ENCODE data around the gene TUBA4A.

The TUBA4A gene

GRCh38 chr2:219286436-219287115 is 32.9 kb upstream of the TUBA4A start:
- no peak for DNase-seq

- DNase-seq: no peak
These were observed 32.2 kb upstream of the TUBA4A start for GRCh38 chr2:219285894-219286425.

- no peak for DNase-seq
These were observed 31.6 kb upstream of the TUBA4A start for GRCh38 chr2:219285373-219285735.

- no peak for DNase-seq
These were observed 31.0 kb upstream of the TUBA4A start for GRCh38 chr2:219284501-219285372.

- no peak for DNase-seq
These were observed 29.3 kb upstream of the TUBA4A start for GRCh38 chr2:219282943-219283581.

- DNase-seq: peak; percentile 30
These were observed 28.7 kb upstream of the TUBA4A start for GRCh38 chr2:219282375-219282774.

- no peak for DNase-seq
These were observed 27.9 kb upstream of the TUBA4A start for GRCh38 chr2:219281588-219281987.

GRCh38 chr2:219280651-219281050 is 26.9 kb upstream of the TUBA4A start:
- no peak for DNase-seq

GRCh38 chr2:219279916-219280516 is 26.3 kb upstream of the TUBA4A start:
- no peak for DNase-seq

- peak; percentile 96 for DNase-seq
These were observed 25.6 kb upstream of the TUBA4A start, which contains the start of gene DNAJB2 for GRCh38 chr2:219279151-219279915. Gene DNAJB2, plus strand, starts transcription at chr2:219279366. Its CDS starts 468 bp downstream, at chr2:219279834.

GRCh38 chr2:219278655-219279150 is 25.0 kb upstream of the TUBA4A start:
- no peak for DNase-seq

GRCh38 chr2:219277703-219278654 is 24.3 kb upstream of the TUBA4A start:
- peak; percentile 84 for DNase-seq

- no peak for DNase-seq
These were observed 20.7 kb upstream of the TUBA4A start for GRCh38 chr2:219274361-219274921.

GRCh38 chr2:219273937-219274336 is 20.2 kb upstream of the TUBA4A start:
- no peak for DNase-seq

GRCh38 chr2:219272995-219273394 is 19.3 kb upstream of the TUBA4A start:
- no peak for DNase-seq

- DNase-seq: no peak
These were observed 18.6 kb upstream of the TUBA4A start for GRCh38 chr2:219272356-219272755.

- DNase-seq: no peak
These were observed 17.3 kb upstream of the TUBA4A start for GRCh38 chr2:219271021-219271420.

- no peak for DNase-seq
These were observed 16.3 kb upstream of the TUBA4A start for GRCh38 chr2:219270055-219270372.

- no peak for DNase-seq
These were observed 15.8 kb upstream of the TUBA4A start for GRCh38 chr2:219269362-219270054.

- DNase-seq: no peak
These were observed 14.6 kb upstream of the TUBA4A start for GRCh38 chr2:219268294-219268693.
